Mucosa of stomach (tissue), 1 donor: ENCODE data around the gene CCNA1.

ENCODE experiments used
- H3K27me3 ChIP-seq: one replicate; pipeline ENCODE4 v1.7.0; 2013; ENCODE audit warnings: mild to moderate bottlenecking, low read length; ENCODE audit not compliant: control insufficient read depth, insufficient read depth
- H3K36me3 ChIP-seq: one replicate; pipeline ENCODE4 v1.7.0; 2013; ENCODE audit warnings: low read length; ENCODE audit not compliant: control insufficient read depth, insufficient read depth
- H3K4me1 ChIP-seq: one replicate; pipeline ENCODE4 v1.7.0; 2013; ENCODE audit warnings: mild to moderate bottlenecking, low read length; ENCODE audit not compliant: control insufficient read depth, insufficient read depth
- H3K4me3 ChIP-seq: one replicate; pipeline ENCODE4 v1.7.0; 2013; ENCODE audit warnings: low read length
- H3K9ac ChIP-seq: one replicate; pipeline ENCODE4 v1.7.0; 2013; ENCODE audit warnings: mild to moderate bottlenecking, low read length, moderate library complexity
- H3K9me3 ChIP-seq: one replicate; pipeline ENCODE4 v1.7.0; 2013; ENCODE audit warnings: mild to moderate bottlenecking, low read length, moderate library complexity; ENCODE audit not compliant: control insufficient read depth
- donor health status: Pancreatic carcinoma.

Gene CCNA1

DNA sequence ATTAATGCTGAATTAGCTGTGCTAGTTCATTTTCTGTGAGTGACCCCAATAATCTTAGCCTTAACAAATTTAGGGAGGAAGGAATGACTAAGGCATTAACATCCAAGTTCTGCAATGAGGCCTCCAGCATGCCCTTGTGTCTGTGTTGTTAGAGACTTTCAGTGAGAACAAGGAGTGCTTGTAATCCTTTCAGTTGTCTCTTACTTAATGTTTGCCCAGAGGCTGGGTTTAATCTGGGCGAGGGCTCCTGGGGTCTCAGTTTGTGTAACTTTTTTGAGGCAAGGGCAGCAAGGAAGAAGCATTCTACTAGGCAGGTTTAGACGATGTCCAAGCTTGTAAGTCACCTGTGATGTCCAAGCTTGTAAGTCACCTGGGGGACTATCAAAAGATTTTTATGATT is 24.3 kb downstream of the CCNA1 start:
- Histone ChIP-seq H3K27me3 (no peaks in the 10 kb centered on the region), H3K9ac (no peak overlapping the region), H3K36me3 (no peaks in the 10 kb centered on the region), H3K9me3 (no peaks in the 10 kb centered on the region), H3K4me1 (no peaks in the 10 kb centered on the region), H3K4me3 (no peak overlapping the region)

DNA sequence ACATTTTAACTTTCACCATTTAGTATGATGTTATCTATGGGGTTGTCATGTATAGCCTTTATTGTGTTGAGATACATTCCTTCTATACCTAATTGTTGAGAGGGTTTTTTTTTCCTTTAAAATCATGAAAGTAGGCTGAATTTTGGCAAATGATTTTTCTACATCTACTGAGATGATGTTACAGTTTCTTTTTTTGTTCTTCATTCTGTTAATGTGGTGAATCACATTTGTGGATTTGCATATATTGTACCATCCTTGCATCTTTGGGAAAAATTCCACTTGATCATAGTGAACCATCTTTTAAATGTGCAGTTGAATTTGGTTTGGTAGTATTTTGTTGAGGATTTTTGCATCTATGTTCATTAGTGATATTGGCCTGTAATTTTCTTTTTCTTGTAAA is 29.2 kb downstream of the CCNA1 start:
- Histone ChIP-seq H3K36me3 (no peaks in the 10 kb centered on the region), H3K9ac (no peak overlapping the region), H3K9me3 (no peaks in the 10 kb centered on the region), H3K27me3 (no peaks in the 10 kb centered on the region), H3K4me3 (no peak overlapping the region), H3K4me1 (no peaks in the 10 kb centered on the region)

DNA sequence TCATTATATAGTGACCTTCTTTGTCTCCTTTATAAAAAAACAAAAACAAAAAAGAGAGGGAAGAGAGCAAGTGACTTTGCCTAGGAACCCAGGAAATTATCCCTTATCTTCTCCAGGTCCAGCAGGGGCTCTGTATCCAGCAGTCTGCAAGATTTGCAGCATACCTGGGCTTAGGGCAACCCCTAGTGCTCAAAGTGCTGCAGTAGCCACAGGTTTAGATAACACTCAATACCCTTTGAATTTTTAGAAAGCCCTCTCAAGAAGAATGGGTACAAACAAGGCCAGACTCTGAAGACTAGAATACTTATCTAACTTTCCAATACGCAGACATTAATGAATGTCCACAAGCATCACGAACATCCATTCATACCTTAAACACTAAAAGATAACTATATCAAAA is 43.2 kb downstream of the CCNA1 start:
- H3K36me3 ChIP-seq: no peaks in the 10 kb centered on the region
- H3K4me3 ChIP-seq: no peak overlapping the region
- no peaks in the 10 kb centered on the region for H3K9me3 ChIP-seq
- no peaks in the 10 kb centered on the region for H3K4me1 ChIP-seq
- no peak overlapping the region for H3K9ac ChIP-seq
- H3K27me3 ChIP-seq: no peaks in the 10 kb centered on the region

DNA sequence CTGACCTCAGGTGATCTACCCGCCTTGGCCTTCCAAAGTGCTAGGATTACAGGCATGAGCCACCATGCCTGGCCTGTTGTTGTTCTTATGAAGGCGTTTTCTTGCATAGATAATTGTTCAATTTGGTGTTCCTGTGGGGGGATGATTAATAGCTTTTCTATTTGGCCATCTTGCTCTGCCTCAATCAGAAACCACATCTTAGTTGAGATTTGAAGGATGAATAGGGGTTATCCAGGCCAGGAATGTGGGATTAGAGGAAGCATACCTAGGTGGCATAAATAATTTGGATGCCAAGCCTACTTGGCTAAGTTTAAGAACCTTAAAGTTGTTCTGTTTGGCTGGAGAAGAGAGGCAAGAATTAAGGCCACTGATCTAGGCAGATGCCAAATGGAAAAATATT is 44.4 kb downstream of the CCNA1 start:
- H3K4me3 ChIP-seq: no peak overlapping the region
- no peaks in the 10 kb centered on the region for H3K9me3 ChIP-seq
- no peak overlapping the region for H3K9ac ChIP-seq

DNA sequence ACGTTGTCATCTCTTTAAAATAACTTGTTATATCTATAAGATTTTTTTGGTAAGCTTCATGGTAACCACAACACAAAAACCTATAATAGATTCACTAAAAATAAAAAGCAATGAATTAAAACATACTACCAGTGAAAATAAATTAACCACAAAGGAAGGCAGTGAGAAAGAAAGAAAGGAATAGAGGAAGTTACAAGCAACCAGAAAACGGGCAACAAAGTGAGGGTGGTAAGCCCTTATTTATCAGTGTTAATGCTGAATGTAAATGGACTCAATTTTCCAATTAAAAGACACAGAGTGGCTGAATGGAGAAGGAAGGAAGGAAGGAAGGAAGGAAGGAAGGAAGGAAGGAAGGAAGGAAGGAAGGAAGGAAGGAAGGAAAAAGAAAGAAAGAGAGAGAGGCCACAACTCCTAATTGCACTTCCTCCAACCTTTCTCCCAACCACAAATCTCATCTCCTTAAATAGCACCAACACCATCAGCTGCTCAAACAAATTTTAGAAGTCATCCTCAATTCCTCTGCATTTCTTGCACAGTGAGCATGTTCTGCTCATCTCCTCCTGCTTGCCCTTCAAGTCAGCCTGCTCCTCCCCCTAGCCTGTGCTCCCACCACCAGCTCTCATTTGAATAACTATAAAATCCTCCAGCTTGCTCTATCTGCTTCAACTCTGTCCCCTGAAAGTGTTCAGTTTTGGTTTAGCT is 48.6 kb downstream of the CCNA1 start:
- Histone ChIP-seq H3K9ac (no peak overlapping the region), H3K4me3 (no peak overlapping the region), H3K36me3 (no peaks in the 10 kb centered on the region), H3K4me1 (no peaks in the 10 kb centered on the region), H3K27me3 (no peaks in the 10 kb centered on the region), H3K9me3 (no peaks in the 10 kb centered on the region)

More for the DNA sequence above, 44.4 kb downstream of the CCNA1 start:
- Histone ChIP-seq H3K36me3 (no peaks in the 10 kb centered on the region), H3K27me3 (no peaks in the 10 kb centered on the region), H3K4me1 (no peaks in the 10 kb centered on the region)

DNA sequence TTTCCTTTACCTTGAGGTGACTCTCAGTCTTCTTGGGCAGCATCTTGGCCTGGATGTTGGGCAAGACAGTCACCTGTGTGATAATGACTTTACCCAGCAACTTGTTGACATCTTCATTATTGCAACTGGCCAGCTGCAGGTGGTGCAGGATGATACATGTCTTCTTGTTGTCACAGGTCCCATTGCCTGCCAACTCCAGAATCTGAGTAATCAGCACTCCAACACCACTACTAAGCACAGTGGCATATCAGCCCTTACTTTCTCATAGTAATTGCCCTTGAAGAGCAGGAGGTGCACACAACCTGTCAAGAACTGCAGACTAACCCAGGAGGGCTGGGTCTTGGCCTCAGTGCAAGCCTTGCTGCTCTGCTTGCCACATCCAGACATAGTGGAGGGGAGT is 57.8 kb downstream of the CCNA1 start:
- H3K9me3 ChIP-seq: no peaks in the 10 kb centered on the region
- H3K36me3 ChIP-seq: no peaks in the 10 kb centered on the region

More for the DNA sequence above, 57.8 kb downstream of the CCNA1 start:
- Histone ChIP-seq H3K4me3 (no peak overlapping the region), H3K4me1 (no peaks in the 10 kb centered on the region), H3K9ac (no peak overlapping the region), H3K27me3 (no peaks in the 10 kb centered on the region)
